Measurements from ENCODE around the gene FGF19.

Gene FGF19, protein sequence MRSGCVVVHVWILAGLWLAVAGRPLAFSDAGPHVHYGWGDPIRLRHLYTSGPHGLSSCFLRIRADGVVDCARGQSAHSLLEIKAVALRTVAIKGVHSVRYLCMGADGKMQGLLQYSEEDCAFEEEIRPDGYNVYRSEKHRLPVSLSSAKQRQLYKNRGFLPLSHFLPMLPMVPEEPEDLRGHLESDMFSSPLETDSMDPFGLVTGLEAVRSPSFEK

DNA sequence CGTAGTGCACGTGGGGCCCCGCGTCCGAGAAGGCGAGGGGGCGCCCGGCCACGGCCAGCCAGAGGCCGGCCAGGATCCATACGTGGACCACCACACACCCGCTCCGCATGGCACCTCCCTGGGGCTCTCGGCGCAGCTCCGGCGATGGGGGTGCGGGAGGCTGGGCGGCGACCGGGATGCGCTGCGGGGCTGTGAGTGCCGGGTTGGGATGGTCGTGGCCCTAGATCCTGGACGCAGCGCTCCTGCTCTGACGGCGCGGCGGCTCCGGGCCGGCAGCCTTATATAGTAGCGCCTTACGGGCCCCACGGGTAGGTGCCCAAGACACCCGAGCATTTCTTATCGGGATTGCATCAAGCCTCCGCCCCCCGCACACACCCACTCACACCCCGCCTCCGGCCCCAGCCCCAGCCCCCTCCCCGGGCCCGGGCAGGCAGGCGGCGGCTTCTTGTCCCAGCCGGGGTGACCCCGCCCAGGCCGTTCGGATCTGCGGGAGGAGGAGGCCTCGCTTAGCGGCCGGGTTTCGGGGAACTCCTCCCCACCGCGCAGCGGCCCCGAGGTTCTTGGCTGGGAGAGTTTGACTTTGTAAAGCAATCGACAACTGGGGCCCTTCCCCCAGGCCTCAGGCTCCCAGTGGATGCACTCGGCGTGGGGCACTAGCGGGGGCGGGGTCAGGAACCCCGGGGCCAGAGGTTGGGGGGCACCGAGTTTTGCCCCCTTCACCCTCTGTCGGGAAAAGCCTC, at the start of gene FGF19:
Gene FGF19 (minus strand): TSS at position 255 of the 740 bp plus-strand sequence. CDS start 146 bp downstream, at position 109.
- DNase-seq (ENCODE audit: low read depth), result no peak
- no peak within 1 kb of the TSS for H3K4me3 ChIP-seq (ENCODE audit: low read depth, low read length)
- TF ChIP-seq, protein P1, sequence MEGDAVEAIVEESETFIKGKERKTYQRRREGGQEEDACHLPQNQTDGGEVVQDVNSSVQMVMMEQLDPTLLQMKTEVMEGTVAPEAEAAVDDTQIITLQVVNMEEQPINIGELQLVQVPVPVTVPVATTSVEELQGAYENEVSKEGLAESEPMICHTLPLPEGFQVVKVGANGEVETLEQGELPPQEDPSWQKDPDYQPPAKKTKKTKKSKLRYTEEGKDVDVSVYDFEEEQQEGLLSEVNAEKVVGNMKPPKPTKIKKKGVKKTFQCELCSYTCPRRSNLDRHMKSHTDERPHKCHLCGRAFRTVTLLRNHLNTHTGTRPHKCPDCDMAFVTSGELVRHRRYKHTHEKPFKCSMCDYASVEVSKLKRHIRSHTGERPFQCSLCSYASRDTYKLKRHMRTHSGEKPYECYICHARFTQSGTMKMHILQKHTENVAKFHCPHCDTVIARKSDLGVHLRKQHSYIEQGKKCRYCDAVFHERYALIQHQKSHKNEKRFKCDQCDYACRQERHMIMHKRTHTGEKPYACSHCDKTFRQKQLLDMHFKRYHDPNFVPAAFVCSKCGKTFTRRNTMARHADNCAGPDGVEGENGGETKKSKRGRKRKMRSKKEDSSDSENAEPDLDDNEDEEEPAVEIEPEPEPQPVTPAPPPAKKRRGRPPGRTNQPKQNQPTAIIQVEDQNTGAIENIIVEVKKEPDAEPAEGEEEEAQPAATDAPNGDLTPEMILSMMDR (IDR thresholded peaks at IDR 0.05; ENCODE audit: low read depth, low read length, missing control alignments), result no peak

DNA sequence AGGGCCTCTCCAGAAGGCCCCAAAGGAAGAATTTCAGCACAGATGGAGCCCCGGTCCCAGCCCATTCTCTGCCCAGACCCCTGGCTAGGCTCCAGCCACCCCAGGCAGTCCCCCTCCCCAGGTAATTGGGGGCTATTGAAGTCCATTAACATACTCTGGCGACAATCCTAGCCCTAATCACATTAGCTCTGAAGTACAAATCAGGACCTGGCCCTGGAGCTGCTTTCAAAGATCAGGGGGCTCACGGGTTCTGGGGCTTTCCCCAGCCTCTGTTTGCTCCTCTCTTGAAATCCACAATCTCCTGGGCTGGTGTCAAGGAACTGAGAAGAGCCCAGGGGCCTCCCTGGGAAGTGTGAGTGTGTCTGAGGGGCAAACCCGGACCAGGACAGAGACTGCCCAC, 49.1 kb upstream of the FGF19 start:
- no peak for DNase-seq (ENCODE audit: low read depth)
- no peak overlapping the region for H3K4me3 ChIP-seq (ENCODE audit: low read depth, low read length)
- TF ChIP-seq, protein P1 (IDR thresholded peaks at IDR 0.05; ENCODE audit: low read depth, low read length, missing control alignments), result no peak

DNA sequence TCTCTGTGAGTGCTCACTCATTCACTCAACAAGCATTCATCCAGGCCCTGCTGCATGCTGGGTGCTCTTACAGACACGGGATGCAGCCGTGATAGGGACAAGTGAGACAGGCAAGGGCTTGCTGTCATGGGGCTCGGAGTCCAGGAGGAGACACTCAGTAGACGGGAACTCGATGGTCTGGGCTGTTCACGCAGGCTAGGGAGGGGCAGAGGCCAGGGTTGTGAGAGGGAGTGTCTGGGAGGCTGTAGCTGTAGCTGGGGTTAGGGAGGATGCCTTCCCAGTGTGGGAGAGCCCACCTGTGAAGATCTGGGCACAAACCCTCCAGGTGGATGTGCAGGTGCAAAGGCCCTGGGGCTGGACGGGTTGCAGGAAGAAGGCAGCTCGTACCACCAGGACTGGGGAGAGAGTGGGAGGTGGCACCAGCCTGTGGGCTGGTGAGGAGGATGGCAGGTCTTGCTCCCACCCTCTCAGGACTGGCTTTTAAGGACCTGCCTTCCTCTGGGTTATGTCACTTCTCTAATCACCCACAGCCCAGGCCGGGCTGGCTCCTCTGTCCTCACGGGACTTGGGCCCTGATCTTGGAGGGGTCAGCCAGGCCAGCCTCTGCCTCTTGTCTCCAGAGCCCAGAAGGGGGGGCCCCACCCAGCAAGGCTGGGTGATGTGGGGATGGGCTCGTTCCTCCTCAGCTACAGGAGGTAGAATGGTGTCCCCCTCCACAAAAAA, 47.2 kb upstream of the FGF19 start:
- DNase-seq (ENCODE audit: low read depth), result no peak
- TF ChIP-seq, protein P1 (IDR thresholded peaks at IDR 0.05; ENCODE audit: low read depth, low read length, missing control alignments), result no peak
- no peak overlapping the region for H3K4me3 ChIP-seq (ENCODE audit: low read depth, low read length)

DNA sequence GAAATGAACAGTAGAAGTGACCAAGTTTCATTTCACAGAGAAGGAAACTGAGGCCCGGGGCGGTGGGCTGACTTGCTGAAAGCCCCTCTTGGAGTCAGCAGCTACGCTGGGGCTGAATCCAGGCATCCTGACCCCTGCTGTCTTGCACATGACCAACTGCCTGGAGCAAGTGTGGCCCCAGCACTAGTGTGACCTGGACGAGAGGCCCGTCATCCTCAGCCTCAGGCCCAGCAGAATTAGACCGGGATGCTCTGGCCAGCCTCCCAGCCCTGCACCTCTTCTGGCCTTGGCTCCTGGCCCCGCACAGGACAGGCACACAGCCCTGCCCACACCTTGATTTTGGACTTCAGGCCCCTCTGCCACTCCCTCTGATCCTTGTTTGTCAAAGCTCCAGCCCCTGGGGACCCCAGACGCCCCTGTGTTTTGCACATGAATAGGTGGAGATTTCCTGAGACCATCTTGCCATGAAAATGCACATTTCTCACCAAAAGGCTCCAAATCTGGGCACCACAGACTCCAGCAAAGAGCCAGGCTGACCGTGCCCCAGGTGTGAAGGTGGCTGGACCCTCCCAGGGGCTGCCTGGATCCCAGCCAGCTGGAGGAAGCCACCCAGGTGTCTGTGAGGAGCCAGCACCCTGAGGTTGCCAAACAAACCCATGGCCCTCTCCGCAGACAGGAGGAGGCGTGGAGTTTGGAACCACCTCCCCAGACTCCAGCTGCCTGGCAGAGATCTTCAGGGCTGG, 46.5 kb upstream of the FGF19 start:
- H3K4me3 ChIP-seq (ENCODE audit: low read depth, low read length), result no peak overlapping the region
- DNase-seq (ENCODE audit: low read depth), result no peak
- TF ChIP-seq, protein P1 (IDR thresholded peaks at IDR 0.05; ENCODE audit: low read depth, low read length, missing control alignments), result no peak

DNA sequence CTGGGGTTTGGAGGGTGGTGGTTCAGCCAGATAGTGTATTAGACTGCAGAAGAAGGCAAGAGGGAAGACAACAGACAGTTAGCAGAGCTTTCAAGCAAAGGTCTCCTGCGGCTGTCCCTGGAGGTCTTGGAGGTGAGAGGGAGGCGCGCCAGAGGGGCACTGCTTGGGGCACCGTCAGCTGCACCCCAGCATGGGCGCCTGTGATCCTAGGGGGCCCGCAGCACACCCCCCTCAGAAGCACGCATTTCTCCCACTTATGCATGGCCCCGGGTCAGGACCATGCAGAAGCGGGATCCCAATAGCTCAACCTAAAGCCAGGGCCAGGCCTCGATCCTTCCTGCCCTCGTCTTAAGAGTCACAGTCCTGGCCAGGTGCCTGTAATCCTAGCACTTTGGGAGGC, 44.8 kb upstream of the FGF19 start:
- TF ChIP-seq, protein P1 (IDR thresholded peaks at IDR 0.05; ENCODE audit: low read depth, low read length, missing control alignments), result no peak
- H3K4me3 ChIP-seq (ENCODE audit: low read depth, low read length), result no peak overlapping the region
- no peak for DNase-seq (ENCODE audit: low read depth)

Measured in GM12864 (cell line).